D341Med (cell line): ENCODE results near the gene USP32.

Experiments
- DNase-seq: peaks from one replicate; pipeline ENCODE4 v3.0.0; 2012; ENCODE audit warnings: low spot score

The USP32 gene

DNA sequence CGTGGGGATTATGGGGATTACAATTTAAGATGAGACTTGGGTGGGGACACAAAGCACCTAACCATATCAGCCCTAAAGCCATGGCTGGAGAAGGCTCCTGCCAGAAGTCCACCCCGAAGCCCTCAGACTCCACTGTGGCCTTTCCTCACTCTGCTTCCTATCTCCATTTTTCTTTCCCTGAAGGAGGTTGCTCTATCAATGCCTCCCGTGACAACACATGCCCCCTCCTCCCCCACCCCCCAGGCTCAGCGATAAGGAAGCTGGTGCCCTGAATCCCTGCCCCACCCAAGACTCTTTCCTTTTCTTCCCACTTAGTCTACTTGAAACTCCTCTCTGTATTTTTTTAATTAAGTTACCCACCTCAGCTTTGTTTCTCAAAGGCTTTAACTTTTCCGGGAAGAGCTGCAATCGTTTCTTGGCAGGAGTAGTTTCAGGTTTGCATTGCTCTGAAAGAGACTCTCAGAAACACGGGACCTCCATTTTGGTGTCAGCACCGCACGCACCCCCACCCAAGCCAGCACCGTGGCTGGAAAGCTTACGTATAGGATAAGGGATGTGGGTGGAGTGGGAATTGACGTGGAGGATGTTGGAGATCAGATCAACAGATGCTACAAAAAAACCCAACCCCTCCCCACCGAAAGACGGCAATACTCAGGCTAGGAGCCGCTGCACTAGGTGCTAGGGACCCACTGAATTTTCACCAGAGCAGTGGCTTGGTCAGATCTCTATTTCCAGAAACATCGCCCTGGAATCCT is 257.4 kb downstream of the USP32 start:
- DNase-seq, result peak; percentile 72

GRCh38 chr17:60130466-60130865 is 261.5 kb downstream of the USP32 start:
- DNase-seq, result no peak

- DNase-seq, result no peak
Measured at GRCh38 chr17:60129164-60129563, 262.8 kb downstream of the USP32 start.
